GM18867 (cell line): Measurements from ENCODE around the gene SARS2.
"Not testable (repeated sequence)": the region's sequence is repeated elsewhere in the genome, so short reads cannot be mapped to it uniquely, and the experiment has no call there.

ENCODE experiments used
- ATAC-seq: cut with Tn5 transposase; IDR thresholded peaks from one replicate; pipeline ENCODE4 v1.9.1; 2021; ENCODE audit warnings: mild to moderate bottlenecking, moderate library complexity; ENCODE audit not compliant: unreplicated experiment

Gene SARS2

GRCh38 chr19:38946229-38947010, 15.9 kb upstream of the SARS2 start:
- no peak for ATAC-seq

GRCh38 chr19:38945562-38946228, 15.1 kb upstream of the SARS2 start:
- ATAC-seq, result no peak

DNA sequence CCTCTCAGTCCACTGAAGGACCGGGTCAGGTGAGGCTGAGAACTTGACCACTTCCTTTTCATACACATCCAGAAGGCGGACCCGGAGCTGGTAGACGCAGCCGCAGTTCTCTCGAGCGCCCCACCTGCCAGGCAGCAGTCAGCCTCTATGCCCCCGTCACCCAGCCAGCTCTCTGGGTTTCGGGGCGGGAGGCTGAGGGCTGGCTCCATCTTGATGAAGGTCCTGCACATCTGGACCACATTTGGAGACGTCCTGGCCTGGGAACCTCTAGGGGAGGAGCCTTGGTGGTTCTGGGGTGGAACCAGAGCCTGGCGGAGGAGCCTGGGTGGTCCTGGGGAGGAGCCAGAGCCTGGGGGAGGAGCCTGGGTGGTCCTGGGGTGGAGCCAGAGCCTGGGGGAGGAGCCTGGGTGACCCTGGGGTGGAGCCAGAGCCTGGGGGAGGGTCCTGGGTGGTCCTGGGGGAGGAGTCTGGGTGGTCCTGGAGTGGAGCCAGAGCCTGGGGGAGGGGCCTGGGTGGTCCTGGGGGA, 14.5 kb upstream of the SARS2 start:
- ATAC-seq, result no peak

GRCh38 chr19:38942471-38943181, 12.1 kb upstream of the SARS2 start:
- no peak for ATAC-seq

- ATAC-seq, result no peak
These were observed 11.4 kb upstream of the SARS2 start for GRCh38 chr19:38941979-38942378.

GRCh38 chr19:38941466-38941865, 10.9 kb upstream of the SARS2 start:
- ATAC-seq, result not testable (repeated sequence)

- no peak for ATAC-seq
These were observed 9.4 kb upstream of the SARS2 start for GRCh38 chr19:38939957-38940356.

DNA sequence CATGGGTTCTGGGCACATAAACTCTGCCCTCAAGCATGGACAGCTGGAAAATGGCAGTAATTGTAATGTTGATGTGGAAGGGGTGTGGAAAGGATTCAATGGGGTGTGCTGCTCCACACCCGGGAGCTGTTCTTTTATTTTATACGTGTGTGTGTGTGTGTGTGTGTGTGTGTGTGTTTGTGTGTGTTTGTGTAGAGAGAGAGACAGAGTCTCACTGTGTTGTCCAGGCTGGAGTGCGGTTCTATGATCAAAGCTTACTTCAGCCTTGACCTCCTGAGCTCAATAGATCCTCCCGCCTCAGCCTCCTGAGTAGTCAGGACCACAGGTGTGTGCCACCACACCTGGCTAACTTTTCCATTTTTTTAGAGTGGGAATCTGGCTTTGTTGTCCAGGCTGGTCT, 3.0 kb upstream of the SARS2 start:
- ATAC-seq, result no peak

DNA sequence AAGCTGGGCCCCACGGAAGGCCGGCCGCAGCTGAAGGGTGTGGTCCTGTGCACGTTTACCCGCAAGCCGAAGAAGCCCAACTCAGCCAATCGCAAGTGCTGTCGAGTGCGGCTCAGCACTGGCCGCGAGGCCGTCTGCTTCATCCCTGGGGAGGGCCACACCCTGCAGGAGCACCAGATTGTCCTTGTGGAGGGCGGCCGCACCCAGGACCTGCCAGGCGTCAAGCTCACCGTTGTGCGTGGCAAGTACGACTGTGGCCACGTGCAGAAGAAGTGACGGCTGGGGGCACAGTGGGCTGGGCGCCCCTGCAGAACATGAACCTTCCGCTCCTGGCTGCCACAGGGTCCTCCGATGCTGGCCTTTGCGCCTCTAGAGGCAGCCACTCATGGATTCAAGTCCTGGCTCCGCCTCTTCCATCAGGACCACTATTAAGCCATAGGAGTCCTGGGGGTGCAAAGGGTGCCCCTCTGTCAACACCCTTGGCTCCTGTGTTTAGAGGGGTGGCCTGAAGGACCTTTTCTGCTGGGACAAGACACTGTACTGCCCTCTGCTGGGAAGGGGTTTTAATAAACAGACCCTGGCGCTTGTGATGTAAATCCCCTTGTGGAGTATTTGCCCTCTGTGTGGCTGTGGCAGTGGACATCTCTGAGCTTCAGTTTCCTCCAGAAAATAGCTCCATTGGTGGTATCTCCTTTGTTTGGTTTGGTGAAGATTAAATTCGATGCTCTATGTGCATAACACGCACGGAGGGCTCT, 2.0 kb upstream of the SARS2 start:
- no peak for ATAC-seq

- ATAC-seq, result no peak
These were observed 894 bp upstream of the SARS2 start for GRCh38 chr19:38931521-38931793.

DNA sequence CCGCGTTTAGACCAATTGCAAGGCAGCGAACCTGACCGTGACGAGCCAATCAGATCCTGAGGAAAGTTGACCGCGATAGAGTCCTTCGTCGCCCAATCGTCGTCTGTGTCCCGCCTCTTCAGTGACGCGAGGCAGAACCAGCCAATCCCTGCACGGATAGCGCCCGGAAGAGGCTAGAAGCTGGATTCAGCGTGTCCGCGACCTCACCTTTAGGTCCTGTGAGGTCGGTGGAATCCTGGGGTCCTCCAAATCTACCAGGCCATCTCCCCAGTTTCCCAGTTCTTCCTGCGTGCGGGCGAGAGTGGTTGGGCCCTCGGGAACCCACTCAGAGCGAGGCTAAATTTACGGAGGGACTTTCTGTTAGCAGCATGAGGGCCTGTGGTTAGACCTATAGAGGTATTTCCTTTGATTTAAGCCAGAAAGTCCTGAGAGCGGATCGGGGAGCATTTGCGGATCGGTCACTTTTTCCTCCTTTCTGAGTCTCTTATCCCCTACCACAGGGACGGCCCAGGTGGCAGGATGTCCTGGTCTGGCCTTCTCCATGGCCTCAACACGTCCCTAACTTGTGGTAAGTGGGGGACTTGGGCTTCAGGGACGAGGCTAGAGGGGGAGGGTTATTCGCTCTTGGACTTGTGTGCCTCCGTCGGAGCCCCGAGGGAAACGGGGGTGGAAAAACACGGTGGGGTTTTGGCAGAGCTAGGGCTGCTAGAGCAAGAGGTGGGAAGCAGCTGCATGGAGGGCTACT, 385 bp upstream of the SARS2 start, which contains the start of gene MRPS12:
Gene MRPS12 (plus strand): TSS at position 169 of the 745 bp plus-strand sequence. CDS start 351 bp downstream, at position 520.
- ATAC-seq, result peak; percentile 92

DNA sequence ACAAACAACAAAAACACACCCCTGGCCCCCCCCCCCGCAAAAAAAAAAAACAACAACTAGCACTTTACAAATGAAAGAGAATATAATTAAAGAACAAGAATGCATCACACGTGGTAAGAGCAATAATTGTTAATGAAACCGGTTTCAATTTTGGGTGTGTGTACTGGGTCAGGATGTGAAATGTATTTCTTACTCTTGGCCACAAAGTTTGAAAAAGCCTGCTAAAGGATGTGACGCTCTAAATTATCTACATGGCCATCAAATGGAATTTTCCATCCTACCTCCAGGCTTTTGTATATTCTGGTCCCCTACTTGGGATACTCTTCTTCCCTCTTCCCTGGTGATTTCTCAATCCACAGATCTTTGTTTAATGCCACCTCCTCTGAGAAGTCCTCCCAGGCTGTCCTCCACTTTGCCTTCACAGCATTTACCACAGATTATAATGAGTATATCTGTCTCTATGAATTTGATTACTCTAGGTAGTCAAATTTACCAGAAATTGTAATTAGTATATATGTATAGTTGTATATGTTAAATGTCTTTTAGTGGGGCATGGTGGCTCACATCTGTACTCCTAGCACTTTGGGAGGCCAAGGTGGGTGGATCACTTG, 2.1 kb downstream of the SARS2 start:
- ATAC-seq, result no peak

DNA sequence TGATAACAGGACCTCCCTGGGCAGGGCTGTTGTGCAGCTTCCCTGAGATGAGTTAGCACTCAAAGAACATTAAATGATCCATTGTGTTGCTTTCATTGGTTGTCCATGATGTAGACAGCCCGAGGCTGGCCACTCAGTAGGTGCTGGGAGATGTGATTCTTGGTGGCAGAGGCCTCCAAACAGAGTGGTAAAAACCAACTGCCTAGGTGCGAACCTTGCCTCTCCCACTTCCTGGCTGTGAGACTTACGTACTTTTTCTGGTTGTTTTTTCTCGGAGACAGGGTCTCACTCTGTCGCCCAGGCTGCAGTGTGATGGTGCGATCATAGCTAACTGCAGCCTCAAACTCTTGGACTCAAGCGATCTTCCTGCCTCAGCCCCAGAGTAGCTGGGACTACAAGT, 6.2 kb downstream of the SARS2 start:
- no peak for ATAC-seq

DNA sequence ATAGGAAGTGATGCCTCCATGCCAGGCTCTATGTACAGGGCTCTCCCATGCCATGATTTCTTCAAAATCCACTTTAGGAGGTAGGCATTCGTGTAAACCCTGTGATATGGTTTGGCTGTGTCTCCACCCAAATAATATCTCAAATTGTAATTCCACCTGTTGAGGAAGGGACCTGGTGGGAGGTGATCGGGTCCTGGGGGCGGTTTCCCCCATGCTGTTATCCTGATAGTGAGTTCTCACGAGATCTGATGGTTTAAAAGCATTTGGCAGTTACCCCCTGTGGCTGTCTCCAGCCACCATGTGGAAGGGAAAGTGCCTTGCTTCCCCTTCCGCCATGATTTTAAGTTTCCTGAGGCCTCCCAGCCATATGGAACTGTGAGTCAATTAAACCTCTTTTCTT, 8.1 kb downstream of the SARS2 start:
- no peak for ATAC-seq

DNA sequence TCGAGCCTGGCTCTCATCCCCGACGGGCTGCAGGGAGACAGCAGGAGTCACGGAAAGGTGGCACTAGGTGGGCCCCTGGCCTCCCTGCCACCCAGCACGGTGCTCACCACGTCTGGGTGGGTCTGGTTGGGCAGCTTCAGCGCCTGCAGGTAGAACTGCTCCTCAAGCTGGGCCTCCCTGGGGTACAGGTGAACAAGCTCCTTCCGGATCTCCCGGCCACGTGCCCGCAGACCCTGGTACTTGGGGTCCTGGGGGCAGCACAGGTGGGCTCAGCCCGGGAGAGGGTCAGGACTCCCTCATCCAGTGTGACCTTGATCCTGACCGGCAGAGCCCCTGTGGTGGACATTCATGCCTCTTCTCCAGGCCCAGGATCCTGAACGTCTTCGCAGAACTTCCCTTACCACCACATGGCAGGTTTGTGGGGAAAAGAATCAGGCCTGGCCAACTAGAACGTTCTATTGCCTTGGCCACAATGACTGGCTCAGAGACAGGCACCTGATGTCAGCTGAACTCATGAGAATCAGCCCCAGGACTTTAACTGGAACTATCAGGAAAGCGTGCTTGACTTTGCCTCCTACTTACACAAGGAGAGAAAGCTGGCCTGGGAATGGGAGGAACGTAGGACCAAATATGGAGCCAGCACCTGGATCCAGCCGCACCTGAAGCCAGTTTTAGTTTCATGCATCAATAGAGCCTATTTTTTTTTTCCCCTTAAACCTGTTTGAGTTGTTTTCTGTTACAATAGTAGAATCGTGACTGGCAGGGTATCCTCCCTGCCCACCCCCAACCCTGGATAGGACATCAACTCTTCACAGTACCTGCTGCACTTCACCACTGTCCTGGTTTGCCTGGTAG, 8.9 kb downstream of the SARS2 start:
- ATAC-seq, result no peak

DNA sequence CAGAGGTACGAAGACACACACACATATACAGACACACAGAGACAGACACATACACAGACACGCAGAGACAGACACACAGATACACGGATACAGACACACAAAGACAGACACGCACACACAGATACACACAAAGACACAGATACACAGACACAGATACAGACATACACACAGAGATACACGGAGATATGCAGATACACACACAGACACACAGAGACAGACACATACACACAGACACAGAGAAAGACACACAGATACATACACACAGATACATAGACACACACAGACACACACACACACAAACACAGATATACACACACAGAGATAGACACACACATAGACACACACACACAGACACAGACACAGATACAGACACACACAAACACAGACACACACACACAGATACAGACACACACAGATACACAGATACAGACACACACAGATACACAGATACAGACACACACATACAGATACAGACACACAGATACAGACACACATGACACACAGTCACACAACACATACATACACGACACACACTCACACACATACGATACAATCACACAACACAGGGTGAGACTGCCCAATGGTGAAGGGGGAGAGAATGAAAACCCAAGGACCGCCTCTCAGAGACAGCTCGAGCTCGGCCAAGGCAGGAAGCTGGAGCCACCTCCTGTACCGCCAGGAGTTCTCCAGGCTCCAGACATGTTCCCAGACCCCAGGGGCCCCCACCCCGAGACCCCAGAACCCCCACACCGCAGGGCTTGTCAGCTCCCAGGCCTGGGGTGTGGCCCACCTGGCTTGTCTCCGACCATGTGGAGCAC, 9.8 kb downstream of the SARS2 start:
- ATAC-seq, result no peak

GRCh38 chr19:38919837-38920601, 10.5 kb downstream of the SARS2 start:
- no peak for ATAC-seq
